Spleen (tissue), 13 donors: Measurements from ENCODE around the gene SEC24C. TPM values are rescaled to one million over a fixed set of nuclear protein-coding genes. Genes with fewer than 3 reads are reported as not detected.
"Not testable (repeated sequence)": the region's sequence is repeated elsewhere in the genome, so short reads cannot be mapped to it uniquely, and the experiment has no call there.

ENCODE experiments used
- DNase-seq: peaks from one replicate; pipeline ENCODE4 v3.0.0-alpha.2; 2020
- H3K27ac ChIP-seq, 8 donors: fragments of 200-600 bp; sonication (generic) in 7 of 8; 1 replicate in 4 of 8; 2 replicates in 4 of 8; pipeline versions ENCODE4 v1.5.0 to v1.8.0; 2016 to 2021; ENCODE audit warnings: inconsistent platforms in 4 of 8, mild to moderate bottlenecking in 4 of 8, moderate library complexity in 1 of 8
- H3K27me3 ChIP-seq, 7 donors: fragments of 200-600 bp; sonication (generic) in 6 of 7; replicated peaks in 1 of 7; 1 replicate in 4 of 7; 2 replicates in 3 of 7; pipeline versions ENCODE4 v1.5.0 to v1.8.0; 2016 to 2021; ENCODE audit warnings: inconsistent platforms in 3 of 7, mild to moderate bottlenecking in 1 of 7
- H3K36me3 ChIP-seq, 6 donors: fragments of 200-600 bp; sonication (generic) in 5 of 6; 1 replicate in 4 of 6; 2 replicates in 2 of 6; pipeline versions ENCODE4 v1.5.0 to v1.8.0; 2016 to 2021; ENCODE audit warnings: inconsistent platforms in 2 of 6
- H3K4me1 ChIP-seq, 6 donors: fragments of 200-600 bp; sonication (generic) in 5 of 6; 1 replicate in 3 of 6; 2 replicates in 3 of 6; pipeline versions ENCODE4 v1.5.0 to v1.8.0; 2016 to 2021; ENCODE audit warnings: inconsistent platforms in 3 of 6
- H3K4me3 ChIP-seq, 8 donors: fragments of 200-600 bp; sonication (generic) in 7 of 8; 1 replicate in 4 of 8; 2 replicates in 4 of 8; pipeline versions ENCODE4 v1.5.0 to v1.8.0; 2016 to 2021; ENCODE audit warnings: inconsistent platforms in 4 of 8, mild to moderate bottlenecking in 4 of 8, moderate library complexity in 2 of 8
- H3K9me3 ChIP-seq, 8 donors: fragments of 200-600 bp; sonication (generic) in 7 of 8; 1 replicate in 4 of 8; 2 replicates in 4 of 8; pipeline versions ENCODE4 v1.5.0 to v1.8.0; 2016 to 2021; ENCODE audit warnings: inconsistent platforms in 4 of 8
- CTCF ChIP-seq, 11 experiments: fragments of 200-600 bp in 7 of 11; fragments of 450-650 bp in 4 of 11; sonication (generic) in 4 of 11; IDR thresholded peaks in 8 of 11; conservative IDR thresholded peaks in 3 of 11; 1 replicate in 7 of 11; 2 replicates in 4 of 11; pipeline versions ENCODE4 v1.4.0 to v1.8.0; 2016 to 2021; ENCODE audit warnings: antibody characterized with exemption in 11 of 11, inconsistent platforms in 4 of 11, mild to moderate bottlenecking in 1 of 11
- POLR2A ChIP-seq, 3 donors: fragments of 450-650 bp; IDR thresholded peaks; one replicate each; pipeline ENCODE4 v1.5.1; 2017; ENCODE audit warnings: antibody characterized with exemption in 3 of 3, mild to moderate bottlenecking in 1 of 3
- POLR2AphosphoS5 ChIP-seq, 3 donors: sonication (generic); formaldehyde crosslinking; IDR thresholded peaks; one replicate each; pipeline ENCODE4 v1.5.1; 2017; ENCODE audit warnings: antibody characterized with exemption in 3 of 3
- WGBS, 5 donors: extraction: QIAGEN DNeasy Blood & Tissue Kit in 3 of 5; methylation state at CpG; one replicate each; pipeline versions ENCODE4 v1.1.5 to v1.1.7; 2013 to 2018; 5-methylcytosine and 5-hydroxymethylcytosine counted together
- intact Hi-C: fragments of 100-400 bp; cut with DNase I; formaldehyde crosslinking; loops from one replicate; pipeline ENCODE4 v1.15.0; 2023; ENCODE audit warnings: low total_unique reads
- long read RNA-seq, 2 donors: transcript quantifications; one replicate each; lab custom pipeline, GENCODE V29; 2026
- polyA plus RNA-seq, 3 donors: library from polyadenylated mRNA; stranded (reverse); fragments of 200-250 nt; gene quantifications; one replicate each; pipeline ENCODE4 v1.2.1, GENCODE V29; 2013
- total RNA-seq, 7 donors: library from RNA; depleted of rRNA in 3 of 7; stranded (reverse); fragments of >200 nt in 3 of 7; fragmentation: NEBNext Ultra II Directional in 4 of 7; extraction: Animal tissue kit (Norgen Biotek cat#: 25700) in 4 of 7; gene quantifications; one replicate each; pipeline versions ENCODE4 v1.1.0 to v1.2.1, GENCODE V29; 2016 to 2021
- donor health status: healthy with polysubstance abuse.
- donor health status: DM: no; HTN: no; CAD: no; lungs with moderate emphysema.
- donor health status: DM: no; HTN: no; CAD: no.
- donor health status: Bipolar disorder and iron deficiency.
- donor health status: healthy.
- donor health status: DM: no; HTN: no; CAD: no.
- donor health status: DM: yes; HTN: yes; CAD: no.

The SEC24C gene
- total RNA-seq (10 to 100 TPM; 61.1 to 75.6 (median 71.6) TPM), polyA plus RNA-seq (10 to 100 TPM; 20.4 to 42.3 (median 28.6) TPM)
- long read RNA-seq, donor 1, partial matches to known transcripts: 5 of 5 reads
- long read RNA-seq, donor 1, other reads (novel, unspliced or antisense): 0 of 5 reads
- long read RNA-seq, donor 2, full-length matches to known transcripts: 4 of 4 reads
- long read RNA-seq, donor 2, partial matches to known transcripts: 0 of 4 reads
- long read RNA-seq, donor 2, other reads (novel, unspliced or antisense): 0 of 4 reads

- Histone ChIP-seq H3K36me3 (peaks cover 0 to 49% (median 28%) of the 10 kb centered on the region in 6 donors), H3K4me1 (peaks cover 16 to 63% (median 55%) of the 10 kb centered on the region in 6 donors), H3K27ac (peak within 1 kb of the TSS; percentile 91 to 98 (median 94)), H3K27me3 (no peaks in the 10 kb centered on the region), H3K9me3 (no peaks in the 10 kb centered on the region), H3K4me3 (peak within 1 kb of the TSS; percentile 79 to 92 (median 84))
- WGBS, 5 donors: 0 to 1% (median 0%) methylated on average over 33 to 36 of the region's 36 CpGs
- intact Hi-C loops: no loop called here
- DNase-seq: peak; percentile 98
- TF ChIP-seq CTCF (IDR thresholded peaks at IDR 0.05 in 8 of 11, conservative IDR thresholded peaks at IDR 0.05 in 3 of 11) (peak in 3 of 11 experiments; percentile 6 to 30 (median 16)), POLR2A (IDR thresholded peaks at IDR 0.05) (peak in 1 of 3 donors; percentile 47), POLR2AphosphoS5 (IDR thresholded peaks at IDR 0.05) (peak; percentile 94)
These were observed at the start of gene SEC24C for GRCh38 chr10:73743905-73744663. Gene SEC24C (plus strand): TSS chr10:73744372. CDS start chr10:73746833, 2,461 bp downstream.

- DNase-seq, H3K27me3 ChIP-seq, intact Hi-C loops, H3K27ac ChIP-seq, H3K4me3 ChIP-seq, H3K9me3 ChIP-seq, H3K4me1 ChIP-seq: not testable (repeated sequence)
- H3K36me3 ChIP-seq: peaks cover 0 to 51% (median 0%) of the 10 kb centered on the region in 6 donors
These were observed 48.9 kb upstream of the SEC24C start for GRCh38 chr10:73695302-73695701.

GRCh38 chr10:73697675-73698159, 46.5 kb upstream of the SEC24C start, which contains the start of gene AGAP5:
Gene AGAP5 (minus strand): TSS chr10:73698109. CDS start chr10:73697755, 354 bp downstream.
- H3K9me3 ChIP-seq, H3K4me1 ChIP-seq, H3K27me3 ChIP-seq, DNase-seq, intact Hi-C loops, H3K4me3 ChIP-seq, H3K27ac ChIP-seq: not testable (repeated sequence)
- WGBS, 5 donors: 85 to 96% (median 94%) methylated on average over 4 to 16 of the region's 16 CpGs
- H3K36me3 ChIP-seq: peaks cover 0 to 45% (median 0%) of the 10 kb centered on the region in 6 donors

GRCh38 chr10:73698819-73699218, 45.4 kb upstream of the SEC24C start:
- intact Hi-C loops, H3K27ac ChIP-seq, DNase-seq: not testable (repeated sequence)

GRCh38 chr10:73703924-73704323, 40.2 kb upstream of the SEC24C start:
- intact Hi-C loops, H3K9me3 ChIP-seq: not testable (repeated sequence)
- H3K36me3 ChIP-seq: peaks cover 0 to 40% (median 0%) of the 10 kb centered on the region in 6 donors

More at GRCh38 chr10:73698819-73699218, 45.4 kb upstream of the SEC24C start:
- H3K36me3 ChIP-seq: peaks cover 0 to 40% (median 0%) of the 10 kb centered on the region in 6 donors
- WGBS, 5 donors: 86 to 100% (median 96%) methylated on average over 2 of the region's 2 CpGs
- H3K27me3 ChIP-seq, H3K4me1 ChIP-seq, H3K4me3 ChIP-seq, H3K9me3 ChIP-seq: not testable (repeated sequence)

GRCh38 chr10:73705506-73706072, 38.6 kb upstream of the SEC24C start:
- H3K9me3 ChIP-seq, H3K4me1 ChIP-seq, H3K27ac ChIP-seq, H3K4me3 ChIP-seq, DNase-seq, intact Hi-C loops, H3K27me3 ChIP-seq: not testable (repeated sequence)
- peaks cover 0 to 50% (median 3%) of the 10 kb centered on the region in 6 donors for H3K36me3 ChIP-seq
- WGBS, 5 donors: 73 to 92% (median 85%) methylated on average over 1 of the region's 1 CpG

More at GRCh38 chr10:73703924-73704323, 40.2 kb upstream of the SEC24C start:
- H3K27ac ChIP-seq, DNase-seq, H3K27me3 ChIP-seq, H3K4me3 ChIP-seq, H3K4me1 ChIP-seq: not testable (repeated sequence)

GRCh38 chr10:73706488-73706887, 37.7 kb upstream of the SEC24C start:
- H3K4me3 ChIP-seq, H3K4me1 ChIP-seq, DNase-seq, H3K9me3 ChIP-seq, H3K27ac ChIP-seq, intact Hi-C loops, H3K27me3 ChIP-seq: not testable (repeated sequence)
- peaks cover 0 to 56% (median 6%) of the 10 kb centered on the region in 6 donors for H3K36me3 ChIP-seq
- 89 to 100% (median 96%) methylated on average over 2 of the region's 2 CpGs for WGBS, 5 donors

GRCh38 chr10:73707628-73708027, 36.5 kb upstream of the SEC24C start:
- H3K9me3 ChIP-seq, DNase-seq, H3K27ac ChIP-seq, H3K27me3 ChIP-seq, H3K4me1 ChIP-seq, intact Hi-C loops, H3K4me3 ChIP-seq: not testable (repeated sequence)
- H3K36me3 ChIP-seq: peaks cover 0 to 60% (median 14%) of the 10 kb centered on the region in 6 donors

GRCh38 chr10:73708122-73708521, 36.0 kb upstream of the SEC24C start:
- WGBS, 5 donors: 88 to 100% (median 100%) methylated on average over 1 of the region's 1 CpG
- H3K4me3 ChIP-seq, H3K9me3 ChIP-seq, H3K4me1 ChIP-seq, H3K27me3 ChIP-seq, DNase-seq, intact Hi-C loops, H3K27ac ChIP-seq: not testable (repeated sequence)
- peaks cover 0 to 63% (median 17%) of the 10 kb centered on the region in 6 donors for H3K36me3 ChIP-seq
